ENCODE measurements around the gene TBX2. TPM values are rescaled to one million over a fixed set of nuclear protein-coding genes. Genes with fewer than 3 reads are reported as not detected.

The TBX2 gene
- total and polyA plus RNA-seq, 2 of the 13 experiments (the other 11 are each of a cell fraction or from before 2014, with no cell fraction given): 2.8 to 15.3 TPM

GRCh38 chr17:61412143-61412859 is 12.7 kb downstream of the TBX2 start (continued):
- TF ChIP-seq HINFP (CRISPR knock-in tag; IDR thresholded peaks at IDR 0.05; ENCODE audit: low read depth): peak; percentile 76; the same call in 1 of the 2 replicates
- TF ChIP-seq ZNF276 (CRISPR knock-in tag; IDR thresholded peaks at IDR 0.05; ENCODE audit: low read depth): peak; percentile 44; the same call in 1 of the 2 replicates
- TF ChIP-seq ZNF790 (CRISPR knock-in tag; IDR thresholded peaks at IDR 0.05; ENCODE audit: borderline replicate concordance): peak; percentile 67
- TF ChIP-seq ZNF547 (CRISPR knock-in tag; IDR thresholded peaks at IDR 0.05): peak; percentile 95
- peak; percentile 96 for TF ChIP-seq KDM3A (CRISPR knock-in tag; IDR thresholded peaks at IDR 0.05; ENCODE audit: low read depth)
- TF ChIP-seq SOX6 (IDR thresholded peaks at IDR 0.05): no peak
- peak; percentile 26; the same call in 1 of the 2 replicates for TF ChIP-seq SOX6 (CRISPR knock-in tag; IDR thresholded peaks at IDR 0.05)
- TF ChIP-seq ZNF34 (CRISPR knock-in tag; IDR thresholded peaks at IDR 0.05; ENCODE audit: borderline replicate concordance): 0 out of 2 replicates have a peak, but pooled peaks have one; percentile 64
- peak; percentile 33 for TF ChIP-seq DRAP1 (CRISPR knock-in tag; IDR thresholded peaks at IDR 0.05)
- TF ChIP-seq PITX1 (CRISPR knock-in tag; IDR thresholded peaks at IDR 0.05): 0 out of 2 replicates have a peak, but pooled peaks have one; percentile 43
- peak; percentile 86; the same call in 1 of the 2 replicates for TF ChIP-seq THAP9 (CRISPR knock-in tag; IDR thresholded peaks at IDR 0.05; ENCODE audit: borderline replicate concordance)
- TF ChIP-seq ZNF281 (CRISPR knock-in tag; IDR thresholded peaks at IDR 0.05; ENCODE audit: borderline replicate concordance): no peak; the same call in 1 of the 2 replicates
- TF ChIP-seq HNF4A (CRISPR knock-in tag; IDR thresholded peaks at IDR 0.05): peak; percentile 38; the same call in 1 of the 2 replicates
- TF ChIP-seq NFKBIZ (CRISPR knock-in tag; IDR thresholded peaks at IDR 0.05): peak; percentile 64; the same call in 1 of the 2 replicates
- peak; percentile 48; the same call in 1 of the 2 replicates for TF ChIP-seq HOMEZ (CRISPR knock-in tag; IDR thresholded peaks at IDR 0.05; ENCODE audit: low read depth)
- TF ChIP-seq SAP130 (CRISPR knock-in tag; IDR thresholded peaks at IDR 0.05; ENCODE audit: low read depth): peak; percentile 63; the same call in 1 of the 2 replicates
